CD4-positive, alpha-beta T cell treated with Interleukin-15 for 1 hour (primary cell): ENCODE data around the gene ATP8A2.

Source experiments
- DNase-seq: peaks from one replicate; pipeline ENCODE4 v3.0.0-alpha.2; 2020

The ATP8A2 gene

GRCh38 chr13:25733696-25734435, 362.1 kb downstream of the ATP8A2 start:
- DNase-seq, result no peak

GRCh38 chr13:25738342-25739196, 366.8 kb downstream of the ATP8A2 start:
- no peak for DNase-seq

DNA sequence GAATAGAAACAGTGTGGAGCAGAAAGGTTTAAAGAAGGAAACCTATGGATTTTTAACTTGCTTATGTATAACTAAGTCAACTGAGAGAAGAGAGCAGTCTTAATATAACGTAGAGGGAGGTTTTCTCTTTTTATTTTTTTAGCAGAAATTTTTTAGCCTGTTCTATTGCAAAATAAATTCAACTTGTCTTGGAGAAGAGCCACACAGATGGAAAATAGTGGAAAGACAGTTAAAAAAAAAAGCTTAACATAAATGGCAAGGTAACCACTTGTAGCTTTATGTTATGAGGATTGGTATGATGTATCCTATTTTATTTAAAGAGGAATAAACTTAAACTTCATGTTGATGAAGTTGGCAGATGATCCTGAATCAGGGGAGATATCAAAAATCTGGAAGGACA, 367.6 kb downstream of the ATP8A2 start:
- no peak for DNase-seq

GRCh38 chr13:25741796-25742195, 370.0 kb downstream of the ATP8A2 start:
- DNase-seq, result no peak

DNA sequence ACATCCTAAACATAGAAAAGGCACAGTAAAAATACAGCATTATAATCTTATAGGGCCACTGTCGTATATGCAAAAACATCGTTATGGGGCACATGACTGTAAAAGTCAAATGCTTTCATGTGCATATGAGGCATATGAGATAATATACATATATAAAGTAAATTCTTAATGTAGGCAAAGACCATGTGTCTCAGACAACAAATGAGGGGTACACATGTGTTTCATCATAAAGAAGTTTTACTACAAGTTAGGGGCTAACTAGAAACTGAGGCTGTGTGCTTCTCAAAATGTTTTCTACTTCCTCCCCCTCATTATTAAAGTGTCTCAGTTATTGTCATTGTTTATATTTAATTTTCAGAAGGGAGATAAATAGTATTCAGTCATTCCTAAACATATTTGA, 370.4 kb downstream of the ATP8A2 start:
- no peak for DNase-seq

DNA sequence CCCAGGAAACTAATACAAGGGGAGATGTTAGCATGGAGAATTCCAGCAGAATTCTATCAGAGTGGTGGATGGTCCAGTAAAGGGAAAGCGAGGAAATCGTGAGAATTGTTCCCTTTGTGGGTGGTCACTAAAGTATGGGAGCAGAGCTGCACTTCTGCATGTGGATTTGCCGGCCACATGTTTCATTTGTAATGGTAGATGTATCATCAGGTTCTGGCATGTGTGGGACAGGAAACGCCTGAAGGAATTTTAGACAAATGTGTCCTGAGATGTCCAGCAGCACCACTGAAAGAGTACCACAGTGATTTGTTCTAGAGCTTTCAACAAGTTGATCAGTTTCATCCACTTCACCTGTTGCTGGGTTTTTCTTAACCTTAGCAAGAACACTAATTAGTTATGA, 371.6 kb downstream of the ATP8A2 start:
- no peak for DNase-seq

GRCh38 chr13:25744178-25744577, 372.4 kb downstream of the ATP8A2 start:
- no peak for DNase-seq

DNA sequence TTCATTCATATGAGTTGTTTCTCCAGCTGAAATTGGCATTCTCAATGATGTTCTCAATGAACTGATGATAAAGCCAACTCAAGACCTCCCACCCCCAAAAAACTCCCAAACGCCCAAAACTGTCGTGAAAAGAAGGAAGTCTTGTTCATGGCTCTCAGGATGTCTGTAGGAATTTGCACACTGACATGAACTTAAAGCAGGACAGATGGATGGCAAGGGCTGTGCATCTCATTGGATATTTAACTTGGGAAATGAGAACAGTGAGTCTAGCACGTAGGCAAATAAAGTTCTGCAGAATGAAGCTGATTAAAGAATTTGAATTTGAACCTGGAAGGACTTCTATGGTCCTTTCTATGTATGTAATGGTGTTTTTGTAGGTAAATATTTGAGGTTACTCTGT, 374.4 kb downstream of the ATP8A2 start:
- DNase-seq, result no peak

- no peak for DNase-seq
Observed at GRCh38 chr13:25752957-25753551, 381.3 kb downstream of the ATP8A2 start.

DNA sequence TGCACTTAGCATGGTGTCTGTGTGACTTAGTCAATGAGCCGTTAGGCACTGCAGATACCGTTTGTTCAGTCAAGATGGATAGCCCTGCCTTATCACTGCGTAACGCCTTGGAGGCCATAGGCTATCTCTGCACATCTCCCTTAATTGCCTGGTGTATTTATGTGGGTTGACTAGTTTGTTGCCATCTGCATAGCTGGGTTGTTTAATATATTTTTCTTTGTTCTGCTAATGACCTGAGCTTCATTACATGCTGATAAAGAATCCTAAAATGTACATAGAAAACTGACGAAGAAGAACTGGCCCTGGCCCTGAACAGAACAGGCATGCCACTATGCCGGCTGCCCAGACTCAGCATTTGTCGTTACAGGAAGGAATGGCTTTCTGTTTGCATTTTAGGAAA, 382.2 kb downstream of the ATP8A2 start:
- no peak for DNase-seq

DNA sequence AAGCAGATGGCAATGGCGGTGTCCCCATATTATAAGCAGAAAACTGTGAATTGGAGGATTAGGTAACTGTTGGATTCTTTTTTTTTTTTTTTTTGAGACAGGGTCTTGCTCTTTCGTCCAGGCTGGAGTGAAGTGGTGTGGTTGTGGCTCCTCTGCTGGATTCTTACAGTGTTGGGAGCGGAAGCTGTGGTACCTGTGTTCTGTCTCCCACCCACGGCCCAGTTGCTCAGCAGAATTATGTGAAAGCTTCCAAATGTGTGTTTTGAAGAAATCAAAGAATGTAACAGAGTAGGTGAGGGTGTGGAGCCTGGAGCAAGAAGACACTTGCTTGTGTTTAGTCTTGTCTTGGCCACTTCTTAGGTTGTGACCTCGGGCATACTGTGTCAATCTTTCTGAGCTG, 384.5 kb downstream of the ATP8A2 start:
- no peak for DNase-seq

- no peak for DNase-seq
Observed at GRCh38 chr13:25756912-25757311, 385.1 kb downstream of the ATP8A2 start.

GRCh38 chr13:25761041-25761440, 389.3 kb downstream of the ATP8A2 start:
- no peak for DNase-seq

GRCh38 chr13:25762281-25762680, 390.5 kb downstream of the ATP8A2 start:
- DNase-seq, result no peak

- no peak for DNase-seq
Observed at GRCh38 chr13:25762795-25763377, 391.1 kb downstream of the ATP8A2 start.

DNA sequence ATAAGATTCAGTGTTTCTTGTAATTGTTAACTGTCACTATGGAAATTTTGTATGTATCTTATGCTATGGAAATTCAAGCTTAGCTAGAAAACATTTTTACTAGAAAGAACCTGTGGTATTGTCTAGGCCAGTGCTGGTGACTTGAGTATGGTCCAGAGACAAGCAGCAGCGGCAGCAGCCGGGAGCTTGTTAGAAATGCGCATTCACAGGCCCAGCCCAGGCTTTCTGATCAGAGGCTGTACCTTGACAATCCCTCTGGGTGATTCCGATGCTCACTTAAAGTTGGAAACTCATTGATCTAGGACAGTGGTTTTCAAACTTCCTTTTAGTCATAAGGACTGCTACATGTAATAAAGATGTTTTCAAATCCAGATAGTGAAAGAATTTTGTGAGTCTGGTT, 392.6 kb downstream of the ATP8A2 start:
- DNase-seq, result no peak

- no peak for DNase-seq
Observed at GRCh38 chr13:25765266-25765665, 393.5 kb downstream of the ATP8A2 start.

DNA sequence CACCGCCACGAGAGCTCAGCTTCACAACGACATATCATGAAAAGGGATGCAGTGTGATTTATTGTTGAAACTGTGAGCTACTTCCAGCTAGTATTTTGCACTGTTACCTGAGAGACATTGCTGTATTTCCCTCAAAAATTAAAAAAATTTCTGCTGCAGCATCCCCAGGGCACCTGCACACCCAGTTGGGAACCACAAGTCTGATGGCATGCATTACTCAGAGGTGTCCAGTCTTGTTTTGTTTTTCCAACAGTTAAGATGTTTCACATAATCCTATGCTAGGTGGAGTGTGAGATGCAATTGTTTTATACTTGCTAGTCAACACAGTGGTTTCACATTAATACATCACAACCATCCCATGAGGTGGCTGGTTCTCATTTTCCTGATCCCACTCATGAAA, 394.8 kb downstream of the ATP8A2 start:
- no peak for DNase-seq

GRCh38 chr13:25766991-25767390, 395.2 kb downstream of the ATP8A2 start:
- DNase-seq, result no peak

- no peak for DNase-seq
Observed at GRCh38 chr13:25768376-25768775, 396.6 kb downstream of the ATP8A2 start.

DNA sequence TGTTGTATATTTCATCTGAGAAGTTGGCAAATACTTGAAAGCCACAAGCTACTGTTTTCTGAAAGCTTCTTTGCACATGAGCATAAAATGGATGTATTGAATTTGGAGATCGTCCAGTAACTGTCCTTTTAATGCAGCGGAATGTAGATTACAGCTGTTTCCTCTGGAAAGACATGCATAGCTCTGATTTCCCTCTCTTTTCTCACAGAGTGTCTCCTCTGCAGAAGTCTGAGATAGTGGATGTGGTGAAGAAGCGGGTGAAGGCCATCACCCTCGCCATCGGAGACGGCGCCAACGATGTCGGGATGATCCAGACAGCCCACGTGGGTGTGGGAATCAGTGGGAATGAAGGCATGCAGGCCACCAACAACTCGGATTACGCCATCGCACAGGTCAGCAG, 397.1 kb downstream of the ATP8A2 start:
- no peak for DNase-seq

DNA sequence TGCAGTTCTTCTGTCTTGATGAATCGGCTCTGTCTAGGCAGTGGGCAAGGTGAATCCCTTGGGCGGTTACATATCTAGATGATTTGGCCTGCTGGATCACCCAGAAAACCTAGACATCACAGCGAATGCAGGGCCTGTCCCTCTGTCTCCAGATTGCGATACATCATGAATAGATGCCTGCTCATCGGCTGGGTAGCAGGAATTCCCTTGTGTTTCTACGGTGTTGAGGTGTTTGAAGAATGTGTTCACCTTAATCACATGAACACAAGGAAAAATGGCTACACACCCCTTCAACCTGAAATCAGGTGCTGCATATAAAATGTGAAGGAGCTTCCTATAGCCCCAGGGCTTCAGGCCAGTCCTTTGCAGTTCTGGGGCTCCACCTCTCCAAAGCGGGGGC, 398.8 kb downstream of the ATP8A2 start:
- DNase-seq, result no peak

DNA sequence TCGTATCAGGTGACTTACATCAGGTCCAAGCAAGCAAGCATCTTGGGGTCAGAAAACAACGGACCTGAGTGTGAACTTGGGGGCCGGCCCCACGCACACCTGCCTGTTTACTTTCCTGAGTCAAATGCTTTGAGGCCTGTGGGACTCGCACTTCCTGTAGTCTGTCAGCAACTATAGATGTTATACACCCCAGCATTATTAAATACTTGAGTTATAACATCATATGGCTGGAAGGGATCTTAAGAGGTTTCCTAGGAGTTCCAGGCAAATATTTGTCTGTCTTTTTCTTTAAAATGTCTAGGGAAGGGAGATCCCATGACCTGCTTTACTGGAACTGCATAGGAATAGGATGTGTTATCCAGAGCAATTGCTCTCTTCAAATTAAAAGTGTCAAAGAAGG, 399.4 kb downstream of the ATP8A2 start:
- no peak for DNase-seq
